HG03103 (cell line): ENCODE data around the gene SH3YL1.

Experiments
- ATAC-seq: cut with Tn5 transposase; IDR thresholded peaks from one replicate; pipeline ENCODE4 v1.9.1; 2021; ENCODE audit warnings: low read depth; ENCODE audit not compliant: unreplicated experiment

Gene SH3YL1

DNA sequence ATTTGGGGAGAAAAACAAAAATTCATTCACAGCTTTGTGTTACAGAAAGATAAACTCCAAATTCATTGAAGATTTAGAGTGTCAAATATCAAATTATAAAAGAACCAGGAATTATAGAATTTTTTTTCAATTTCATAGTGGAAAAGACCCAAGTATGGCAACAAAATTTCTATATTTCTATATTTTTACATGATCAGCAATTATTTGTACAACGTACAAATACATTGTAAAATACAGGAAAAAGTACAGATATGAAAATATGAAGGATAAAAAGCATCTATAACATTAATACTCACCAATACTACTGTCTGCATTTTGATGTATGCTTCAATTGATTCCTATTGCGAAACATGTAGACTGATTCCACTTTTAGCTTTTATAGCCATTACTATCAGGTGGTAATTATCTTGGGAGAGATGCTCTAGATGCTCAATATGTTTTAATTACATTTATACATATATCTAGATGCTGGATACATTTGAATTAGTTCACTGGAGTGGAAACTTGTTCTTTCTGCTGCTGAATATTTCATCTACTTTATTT lies 4.0 kb downstream of the SH3YL1 start:
- no peak for ATAC-seq

DNA sequence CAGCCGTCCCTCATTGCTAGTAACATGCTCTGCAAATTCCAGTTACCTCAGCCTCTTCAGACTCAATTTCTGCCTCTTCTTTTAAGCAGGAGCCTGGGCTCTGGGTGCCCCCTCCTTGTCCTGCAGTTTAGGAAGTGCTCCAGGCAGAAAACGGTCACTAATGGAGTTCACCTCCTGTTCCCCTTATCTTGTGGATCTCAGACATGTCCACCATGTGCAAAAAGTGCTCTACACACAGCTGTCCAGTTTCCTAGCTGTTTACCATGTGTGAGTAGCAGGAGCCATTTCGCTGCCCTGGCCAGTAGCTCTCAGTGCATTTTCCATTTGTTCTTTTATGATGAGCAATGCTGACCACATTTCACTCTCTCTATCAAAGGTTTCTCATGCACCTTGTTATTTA lies 4.9 kb downstream of the SH3YL1 start:
- no peak for ATAC-seq

DNA sequence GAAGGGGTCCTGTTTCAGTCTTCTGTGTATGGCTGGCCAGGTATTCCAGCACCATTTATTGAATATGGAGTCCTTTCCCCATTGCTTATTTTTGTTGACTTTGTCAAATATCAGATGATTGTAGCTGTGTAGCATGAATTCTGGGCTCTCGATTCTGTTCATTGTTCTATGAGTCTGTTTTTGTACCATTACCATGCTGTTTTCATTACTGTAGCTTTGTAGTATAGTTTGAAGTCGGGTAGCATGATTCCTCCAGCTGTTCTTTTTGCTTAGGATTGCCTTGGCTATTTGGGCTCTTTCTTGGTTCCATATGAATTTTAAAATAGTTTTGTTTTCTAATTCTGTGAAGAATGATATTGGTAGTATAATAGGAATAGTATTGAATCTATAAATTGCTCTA lies 6.0 kb downstream of the SH3YL1 start:
- no peak for ATAC-seq

DNA sequence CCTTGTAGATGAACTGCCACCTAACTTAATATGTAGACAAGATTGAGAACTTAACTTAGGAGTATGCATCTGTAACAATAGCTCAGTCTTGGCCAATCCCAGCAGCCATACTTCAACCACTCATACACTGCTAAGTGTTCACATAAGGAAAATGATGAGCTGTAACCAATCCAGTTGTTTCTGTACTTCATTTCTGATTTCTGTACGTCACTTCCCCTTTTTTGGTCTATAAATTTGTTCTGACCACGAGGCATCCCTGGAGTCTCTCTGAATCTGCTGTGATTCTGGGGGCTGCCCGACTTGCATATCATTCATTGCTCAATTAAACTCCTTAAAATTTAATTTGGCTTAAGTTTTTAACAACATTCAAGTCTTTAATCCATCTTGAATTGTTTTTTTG lies 6.4 kb downstream of the SH3YL1 start:
- no peak for ATAC-seq

DNA sequence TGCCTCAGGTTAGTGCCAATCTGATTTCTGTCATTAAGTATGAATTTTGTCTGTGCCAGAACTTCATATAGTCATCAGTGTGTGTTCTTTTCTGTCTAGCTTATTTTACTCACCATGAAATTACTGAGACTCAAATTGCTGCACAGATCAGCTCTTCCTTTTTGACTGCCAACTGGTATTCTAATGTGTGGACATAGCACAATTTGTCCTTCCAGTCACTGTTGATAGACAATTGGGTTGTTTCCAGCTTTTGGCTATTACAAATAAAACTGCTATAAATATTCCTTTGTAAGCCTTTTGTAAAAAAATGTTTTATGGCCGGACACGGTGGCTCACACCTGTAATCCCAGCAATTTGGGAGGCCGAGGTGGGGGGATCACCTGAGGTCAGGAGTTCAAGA lies 7.7 kb downstream of the SH3YL1 start:
- ATAC-seq = no peak

DNA sequence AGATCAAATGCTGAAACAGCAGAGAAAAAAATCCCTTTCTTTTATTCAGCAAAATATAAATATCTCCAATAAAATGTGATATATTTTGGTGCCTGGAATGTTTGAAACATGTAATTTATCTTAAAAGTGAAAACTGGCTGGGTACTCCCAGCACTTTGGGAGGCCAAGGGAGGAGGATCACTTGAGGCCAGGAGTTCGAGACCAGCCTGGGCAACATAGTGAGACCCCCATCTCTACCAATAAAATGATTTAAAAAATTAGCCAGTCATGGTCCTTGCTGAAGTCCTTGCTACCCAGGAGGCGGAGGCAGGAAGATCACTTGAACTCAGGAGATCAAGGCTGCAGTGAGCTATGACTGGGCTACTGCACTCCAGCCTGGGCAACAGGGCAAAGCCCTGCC lies 8.6 kb downstream of the SH3YL1 start:
- no peak for ATAC-seq

DNA sequence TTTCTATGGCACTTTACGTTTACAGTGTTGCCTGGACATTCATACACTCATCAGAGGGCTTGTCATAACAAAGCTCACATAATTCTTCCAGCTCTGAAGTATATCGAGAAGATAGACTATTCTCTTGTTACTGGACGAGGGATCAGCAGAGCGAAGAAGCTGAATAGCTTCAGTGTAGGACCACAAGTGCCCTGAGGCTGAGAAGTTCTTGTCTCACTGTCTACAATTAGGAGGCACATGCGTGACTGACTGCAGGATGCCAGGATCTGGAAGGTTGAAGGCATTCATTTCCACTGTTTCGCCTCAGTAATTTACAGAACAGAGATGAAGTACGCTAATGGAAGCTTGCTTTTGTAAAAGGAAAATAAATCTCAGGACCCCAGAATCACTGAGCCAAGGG lies 9.6 kb downstream of the SH3YL1 start:
- ATAC-seq = no peak

DNA sequence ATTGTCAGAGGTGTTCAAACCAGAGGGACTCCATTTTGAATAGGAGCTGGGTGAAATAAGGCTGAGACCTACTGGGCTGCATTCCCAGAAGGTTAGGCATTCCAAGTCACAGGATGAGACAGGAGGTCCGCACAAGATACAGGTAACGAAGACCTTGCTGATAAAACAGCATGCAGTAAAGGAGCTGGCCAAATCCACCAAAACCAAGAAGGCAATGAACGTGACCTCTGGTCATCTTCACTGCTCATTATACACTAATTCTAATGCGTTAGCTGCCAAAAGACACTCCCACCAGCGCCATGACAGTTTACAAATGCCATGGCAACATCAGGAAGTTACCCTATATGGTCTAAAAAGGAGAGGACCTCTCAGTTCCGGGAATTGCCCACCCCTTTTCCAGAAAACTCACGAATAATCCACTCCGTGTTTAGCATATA lies 10.6 kb downstream of the SH3YL1 start:
- ATAC-seq = no peak

DNA sequence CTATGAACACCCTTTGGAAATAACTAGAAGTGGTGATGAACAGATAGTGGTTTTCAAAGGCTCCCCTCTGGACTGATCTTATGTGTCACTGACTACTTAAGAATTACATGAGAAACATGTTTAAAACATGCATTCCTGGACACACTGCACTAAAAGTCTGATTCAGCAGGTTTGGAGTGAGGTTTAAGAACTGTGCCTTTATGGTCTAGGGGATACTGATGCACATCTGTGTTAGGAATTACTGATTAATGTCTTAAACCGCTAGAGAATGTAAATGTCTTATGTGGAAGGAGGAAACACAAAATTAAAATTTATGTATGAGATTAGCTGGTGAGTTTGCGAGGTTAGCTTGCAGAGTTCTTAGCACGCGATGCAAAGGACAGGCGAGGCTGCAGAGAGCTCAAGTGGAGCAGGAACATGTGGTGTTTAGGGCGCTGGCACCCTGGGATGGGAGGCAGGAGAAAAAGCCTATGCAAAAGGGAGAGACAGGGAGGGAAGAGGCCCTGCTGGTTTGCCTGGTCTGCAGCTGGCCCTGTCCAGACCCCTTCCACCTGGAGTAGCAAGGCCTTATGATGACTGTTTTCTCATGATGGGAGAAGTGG lies 11.7 kb downstream of the SH3YL1 start:
- ATAC-seq = no peak

DNA sequence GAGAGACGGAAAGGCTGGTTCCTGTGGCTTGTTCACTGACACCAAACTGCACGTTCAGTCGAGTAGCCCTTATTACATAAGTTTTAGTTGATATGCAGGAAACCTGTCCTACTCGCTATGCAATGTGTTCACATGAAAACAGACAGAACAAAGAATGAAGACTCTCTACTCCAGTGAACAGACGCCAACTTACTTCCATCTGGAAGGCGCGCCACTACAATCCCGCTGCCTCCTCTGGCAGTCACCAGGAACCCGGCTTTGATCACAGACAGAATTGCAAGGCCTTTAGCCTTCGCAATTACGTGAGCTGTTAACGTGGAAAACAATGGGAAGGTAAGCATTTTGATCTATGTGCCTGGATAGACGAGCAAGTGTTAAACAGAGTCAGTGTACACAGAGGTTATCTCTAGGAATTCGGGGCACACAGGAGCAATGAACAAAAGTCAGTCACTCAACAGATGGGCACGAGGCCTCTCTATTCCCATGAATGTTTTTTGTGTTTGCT lies 14.2 kb downstream of the SH3YL1 start:
- no peak for ATAC-seq

DNA sequence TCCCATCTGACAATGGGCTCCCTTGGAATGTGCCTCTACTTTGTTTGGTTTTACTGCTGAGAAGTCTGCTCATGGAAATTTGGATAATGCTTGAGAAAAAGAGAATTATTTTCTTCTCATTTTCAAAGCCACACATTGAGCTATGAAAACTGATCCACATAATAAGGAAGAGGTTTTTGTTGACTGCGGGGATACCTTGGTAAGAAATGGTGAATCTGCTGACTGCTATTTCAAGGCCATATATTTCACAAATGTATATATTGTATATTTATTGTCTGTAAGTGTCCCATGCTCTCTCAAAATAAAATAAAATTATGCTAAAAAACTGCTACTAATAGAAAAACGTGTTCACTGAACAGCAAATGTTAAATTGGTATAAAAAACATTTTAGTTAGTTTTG lies 15.1 kb downstream of the SH3YL1 start:
- ATAC-seq = no peak

DNA sequence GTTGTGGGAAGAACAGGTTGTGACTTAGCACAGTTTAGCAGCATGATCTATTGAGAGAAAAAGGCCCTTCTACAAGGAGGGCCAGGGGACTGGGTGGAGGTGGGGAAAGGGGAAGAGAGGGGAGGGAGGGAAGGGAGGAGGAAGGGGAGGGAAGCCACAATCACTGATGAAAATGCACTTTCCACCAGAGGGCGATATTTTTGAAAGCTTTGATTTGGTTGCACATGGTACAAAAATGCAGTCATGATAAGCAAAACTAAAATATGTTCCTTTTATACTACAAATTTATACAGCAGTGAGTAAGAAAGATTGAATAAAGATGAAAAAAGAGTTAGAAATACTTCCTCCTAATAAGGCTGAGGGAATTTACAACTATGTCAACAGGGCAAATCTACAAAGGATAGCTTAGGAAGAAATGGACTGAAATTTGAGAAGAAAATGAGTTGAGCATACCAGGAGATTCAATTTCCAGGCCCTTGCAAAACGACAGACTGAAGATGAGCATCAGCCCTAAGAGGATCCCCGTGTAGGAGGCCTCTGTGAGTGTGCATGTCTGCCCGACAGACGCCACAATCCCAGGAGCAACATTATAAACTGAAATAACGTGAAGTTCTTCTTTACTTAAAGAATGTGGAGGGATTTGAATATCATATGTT lies 17.2 kb downstream of the SH3YL1 start:
- no peak for ATAC-seq

DNA sequence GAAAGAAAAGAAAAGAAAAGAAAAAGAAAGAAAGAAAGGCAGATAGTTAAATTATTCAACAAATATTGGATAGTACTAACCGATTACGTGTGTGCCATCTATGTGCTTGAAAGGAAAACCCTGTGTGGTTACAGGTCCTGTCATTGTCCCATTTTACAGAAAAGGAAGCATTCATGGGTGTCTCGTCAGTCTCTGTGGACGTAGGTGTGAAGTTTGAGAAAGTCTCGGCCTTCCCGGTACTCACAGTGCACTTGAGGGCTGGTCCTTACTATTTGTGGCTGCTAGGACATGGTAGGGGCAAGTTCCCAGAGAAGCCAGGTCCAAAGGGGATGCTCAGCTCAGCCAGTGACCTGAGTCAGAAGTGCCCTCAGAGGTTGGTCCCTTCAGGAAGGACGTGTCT lies 19.3 kb downstream of the SH3YL1 start:
- ATAC-seq = no peak

DNA sequence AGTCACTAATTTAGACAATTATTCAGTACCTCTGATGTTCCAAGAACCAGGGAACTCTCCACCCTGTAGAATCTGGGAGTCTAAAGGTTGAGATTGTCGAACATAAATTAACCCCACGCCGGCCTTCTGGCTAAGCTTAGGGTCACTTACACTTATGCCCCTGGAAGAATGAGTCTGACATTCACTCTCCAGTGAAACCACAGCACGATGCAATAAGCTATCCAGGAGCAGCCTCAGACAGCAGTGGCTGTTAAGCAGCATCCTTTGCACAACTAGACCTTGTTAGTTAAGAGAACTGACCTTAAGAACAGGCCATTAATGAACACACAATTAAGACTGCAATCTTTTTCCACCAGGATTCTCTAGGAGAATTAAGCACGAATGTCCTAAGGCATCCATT lies 25.0 kb downstream of the SH3YL1 start:
- ATAC-seq = no peak

DNA sequence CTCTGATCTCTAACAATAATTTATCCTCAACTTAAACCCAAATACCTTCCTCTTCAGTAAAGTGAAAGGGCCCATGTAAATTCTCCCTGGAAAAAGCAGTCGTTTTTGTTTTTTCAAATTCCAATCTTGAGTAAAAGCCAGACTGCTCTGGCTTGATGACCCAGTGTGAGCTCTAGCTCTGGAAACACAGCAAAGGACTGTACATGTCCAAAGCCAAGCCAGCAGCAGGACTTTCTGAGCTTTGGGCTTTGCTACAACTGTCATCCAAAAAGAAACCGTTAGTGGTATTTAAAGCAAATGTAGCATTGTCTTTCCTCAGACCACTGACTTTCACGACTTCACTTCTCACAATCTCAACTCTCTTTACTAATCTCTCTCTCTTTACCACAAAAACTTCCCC lies 25.4 kb downstream of the SH3YL1 start:
- ATAC-seq = no peak

DNA sequence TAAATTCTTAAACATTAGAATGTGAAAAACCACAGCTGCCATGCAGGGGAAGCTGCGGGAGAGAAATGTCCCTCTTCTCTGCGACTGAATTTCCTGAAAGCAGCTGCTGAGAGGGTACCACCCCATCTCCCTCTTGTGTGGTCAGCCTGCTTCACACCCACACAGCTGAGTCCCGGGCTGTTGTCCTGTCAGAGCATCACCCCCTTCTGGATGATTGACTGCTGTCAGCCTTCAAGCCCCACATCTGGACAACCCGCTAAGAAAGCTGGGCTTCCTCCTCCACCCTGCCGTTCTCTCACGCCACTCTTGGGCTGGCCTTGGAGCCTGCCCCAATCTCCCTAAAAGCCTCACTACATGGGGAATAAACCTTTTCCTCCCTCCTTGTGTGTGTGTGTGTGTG lies 26.0 kb downstream of the SH3YL1 start:
- ATAC-seq = no peak

DNA sequence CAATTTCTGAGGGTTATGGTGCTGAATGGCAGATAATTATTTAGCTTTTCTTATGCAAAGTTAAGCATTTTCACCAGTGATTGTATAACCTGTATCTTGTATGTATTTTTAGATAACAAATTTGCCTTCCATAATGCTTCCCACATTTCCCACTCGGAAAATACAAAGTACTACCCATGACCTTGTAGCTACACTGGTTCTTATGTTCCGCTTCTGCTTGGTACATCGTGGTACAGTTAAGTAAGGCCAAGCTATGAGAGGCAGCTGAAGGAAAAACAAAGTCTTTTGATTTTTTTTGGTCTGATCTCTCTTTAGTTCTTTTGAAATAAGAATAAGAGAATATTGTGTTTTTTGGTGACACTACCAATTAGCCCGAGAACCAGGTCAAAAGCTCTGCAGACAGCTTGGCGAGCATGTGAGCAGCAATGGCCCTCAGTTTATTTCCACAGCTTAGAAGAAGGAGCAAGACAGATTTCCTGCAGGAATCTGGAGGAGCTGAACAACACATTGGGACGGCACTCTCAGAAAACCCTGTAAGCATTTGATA lies 26.8 kb downstream of the SH3YL1 start:
- ATAC-seq = no peak

DNA sequence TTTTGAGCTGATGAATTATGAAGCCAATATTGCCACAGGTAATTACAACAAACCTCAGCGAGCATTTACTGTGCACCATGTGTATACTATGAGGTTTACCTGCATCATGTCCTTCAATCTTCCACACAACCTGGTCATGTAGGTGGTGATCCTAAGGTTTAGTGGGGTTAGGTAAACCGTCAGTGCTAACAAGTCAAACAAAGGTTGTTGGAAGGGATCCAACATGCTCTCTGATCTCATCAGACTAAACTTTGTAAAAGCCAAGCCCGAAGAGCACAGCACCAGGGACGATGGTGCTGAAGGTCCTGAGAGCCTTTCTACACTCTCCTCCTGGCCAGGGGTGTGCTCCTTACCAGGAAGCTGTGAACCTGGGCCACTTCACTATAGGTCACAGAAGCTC lies 29.4 kb downstream of the SH3YL1 start:
- no peak for ATAC-seq

DNA sequence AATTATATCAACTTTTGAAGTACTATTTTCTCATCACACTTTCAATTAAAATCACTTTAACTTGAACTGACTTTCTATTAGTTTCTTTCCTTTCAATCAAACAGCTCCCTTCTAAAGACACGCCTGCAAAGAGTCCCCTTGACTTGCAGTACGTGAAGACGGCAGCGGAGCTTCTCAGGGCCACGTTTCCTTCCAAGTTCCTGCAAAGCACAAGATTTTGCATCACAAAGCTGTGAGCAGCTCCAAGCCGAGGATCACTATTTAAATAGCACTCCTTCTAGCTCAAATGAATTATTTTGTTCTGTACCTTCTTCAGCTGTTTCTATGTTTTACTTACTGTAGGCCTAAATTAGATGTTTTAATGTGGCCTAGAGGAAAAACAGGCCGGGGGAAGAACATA lies 30.8 kb downstream of the SH3YL1 start:
- ATAC-seq = no peak

DNA sequence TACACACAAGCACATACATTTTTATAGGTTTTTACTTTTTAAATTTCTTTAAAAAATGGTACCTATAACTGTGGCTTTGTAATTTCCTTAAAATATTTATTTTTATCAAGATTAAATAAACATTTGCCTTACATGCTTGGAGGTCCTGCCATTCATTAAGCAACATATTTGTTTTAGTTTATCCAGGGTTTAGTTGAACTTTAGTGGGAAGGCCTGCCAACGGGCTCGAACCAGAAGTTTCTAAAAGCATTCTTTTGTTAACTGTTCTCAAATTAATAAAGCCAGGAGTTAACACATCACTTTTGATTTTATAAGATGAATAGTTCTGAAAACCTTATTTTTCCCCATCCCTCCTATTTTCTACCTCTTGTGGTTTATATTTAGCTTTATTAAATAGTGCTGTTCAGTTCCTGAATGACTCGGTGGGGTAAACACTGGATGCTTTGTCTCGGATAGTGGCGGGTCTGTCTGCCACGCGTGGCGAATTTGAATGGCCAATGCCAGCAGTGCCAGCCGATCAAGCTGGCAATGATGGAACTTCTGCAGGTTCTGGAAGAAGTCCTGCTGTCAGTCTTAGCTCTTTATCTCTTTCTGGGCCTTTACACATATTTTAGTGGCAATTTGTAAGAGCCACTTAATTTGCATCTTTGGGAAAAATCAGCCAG lies 32.2 kb downstream of the SH3YL1 start:
- ATAC-seq = no peak

DNA sequence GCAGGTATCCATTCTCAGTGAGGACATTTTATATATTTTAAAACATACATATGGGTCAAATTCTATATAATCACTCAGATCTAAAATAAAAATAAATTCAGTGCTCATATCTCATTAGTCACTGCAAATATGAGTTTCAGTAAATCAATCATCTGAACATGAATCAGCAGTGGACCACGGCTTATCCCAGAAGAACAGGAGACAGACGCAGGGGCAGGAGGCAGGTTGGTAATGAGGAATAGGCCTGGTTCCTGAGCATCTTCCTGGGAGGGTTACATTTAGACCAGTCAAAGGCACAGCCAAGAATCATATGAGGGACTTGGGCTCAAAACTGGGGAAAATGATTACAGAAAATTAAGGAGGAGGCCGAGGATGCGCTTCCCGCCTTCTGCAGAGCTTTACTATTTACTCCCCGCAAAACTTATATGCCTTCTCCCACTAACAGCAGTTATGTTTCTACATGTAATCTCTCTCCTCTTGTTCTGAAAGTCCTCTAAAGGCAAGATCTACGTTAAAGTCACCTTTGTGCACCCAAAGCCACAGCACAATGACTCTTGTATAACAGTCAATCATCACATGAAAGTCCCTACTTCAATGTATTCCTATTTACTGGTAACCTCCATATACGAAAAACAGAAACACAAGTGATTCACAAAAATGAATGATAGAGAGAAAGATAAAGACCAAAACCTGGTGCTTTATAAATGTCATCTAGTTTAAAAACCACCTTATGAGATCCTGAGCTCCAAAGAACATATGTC lies 35.1 kb downstream of the SH3YL1 start:
- no peak for ATAC-seq
